Measurements from ENCODE around the gene SPAAR.

DNA sequence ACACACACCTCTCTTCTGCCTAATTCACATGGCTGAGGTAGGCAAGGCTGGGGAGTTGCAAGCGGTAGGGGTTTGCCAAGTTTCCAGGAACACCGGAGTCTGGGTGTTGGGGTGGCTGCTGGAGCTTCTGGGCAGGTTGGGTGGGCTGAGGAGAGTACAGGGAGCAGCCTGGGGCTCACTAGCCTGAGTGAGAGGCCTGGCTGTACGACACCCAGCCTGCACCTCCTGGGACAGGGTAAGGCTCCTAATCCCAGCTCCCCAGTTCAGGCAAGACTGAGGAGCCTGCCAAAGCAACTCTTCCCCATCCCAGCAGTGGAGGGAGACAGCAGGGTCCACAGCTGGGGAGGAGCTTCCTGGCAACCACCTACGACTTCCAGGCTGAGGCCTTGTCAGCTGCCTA, 8.0 kb downstream of the SPAAR start:
- TF ChIP-seq CTCF (IDR thresholded peaks at IDR 0.05) (no peak), ZFX (IDR thresholded peaks at IDR 0.05; ENCODE audit: borderline replicate concordance) (no peak)

Data from 22Rv1 (cell line).